CD4-positive, alpha-beta T cell treated with Interleukin-12 subunit alpha and Interleukin-12 subunit beta, for 1 hour (primary cell): ENCODE measurements around the gene KIAA1328.

Experiments used
- DNase-seq: peaks from one replicate; pipeline ENCODE4 v3.0.0-alpha.2; 2020

Gene KIAA1328

DNA sequence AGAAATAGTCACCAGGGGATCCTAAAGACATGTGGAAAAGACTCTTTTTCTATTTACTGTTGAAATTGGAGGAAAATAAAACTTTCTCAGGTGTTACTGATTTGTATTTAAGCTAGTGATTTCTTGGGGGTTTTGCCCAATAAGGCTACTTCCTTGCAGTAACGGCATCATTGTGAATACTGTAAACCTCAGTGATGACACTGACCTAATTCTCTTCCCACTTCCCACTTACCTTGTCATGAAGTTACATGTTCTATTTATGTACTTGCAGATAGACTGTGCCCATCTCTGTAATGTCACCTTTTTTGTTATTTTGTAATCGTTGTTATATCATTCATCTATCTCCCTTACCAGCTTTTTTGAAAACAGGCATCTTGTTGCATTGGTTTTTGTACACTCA lies 134.5 kb downstream of the KIAA1328 start:
- DNase-seq = no peak

DNA sequence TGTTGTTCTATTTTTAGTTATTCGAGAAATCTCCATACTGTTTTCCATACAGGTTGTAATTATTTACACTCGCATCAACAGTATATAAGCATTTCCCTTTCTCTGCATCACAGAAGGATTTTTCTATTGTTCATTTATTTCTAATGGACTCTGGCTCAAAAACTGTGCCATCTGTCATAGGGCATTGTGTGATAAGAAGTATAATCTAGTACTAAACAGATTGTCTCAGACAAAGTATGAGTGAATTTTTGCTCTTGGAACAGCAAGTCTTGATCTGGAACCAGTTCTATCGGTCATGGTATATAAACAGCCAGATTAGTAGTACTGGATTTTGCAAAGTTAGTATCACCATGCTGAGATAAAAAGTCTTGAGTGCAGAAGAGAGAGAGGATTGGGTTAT lies 145.8 kb downstream of the KIAA1328 start:
- DNase-seq = no peak

- DNase-seq = no peak
Measured at GRCh38 chr18:36977121-36977520, 148.2 kb downstream of the KIAA1328 start.

DNA sequence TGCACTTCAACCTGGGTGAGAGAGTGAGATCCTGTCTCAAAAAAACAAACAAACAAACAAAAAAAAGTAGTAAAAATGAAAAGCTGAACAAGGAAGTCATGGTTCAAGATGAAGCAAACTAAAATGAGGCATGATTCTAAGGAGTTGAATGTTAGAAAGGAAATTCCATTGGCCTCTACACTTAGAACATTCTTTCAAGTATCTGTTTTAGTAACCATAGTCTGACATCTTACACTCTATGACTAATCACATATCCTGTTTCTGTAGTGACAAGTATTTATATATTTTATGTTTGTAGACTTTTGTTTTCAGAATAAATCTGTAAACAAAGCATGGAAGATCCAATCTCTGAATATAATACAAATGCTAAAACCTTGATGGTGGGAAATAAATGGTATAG lies 164.1 kb downstream of the KIAA1328 start:
- DNase-seq = no peak

DNA sequence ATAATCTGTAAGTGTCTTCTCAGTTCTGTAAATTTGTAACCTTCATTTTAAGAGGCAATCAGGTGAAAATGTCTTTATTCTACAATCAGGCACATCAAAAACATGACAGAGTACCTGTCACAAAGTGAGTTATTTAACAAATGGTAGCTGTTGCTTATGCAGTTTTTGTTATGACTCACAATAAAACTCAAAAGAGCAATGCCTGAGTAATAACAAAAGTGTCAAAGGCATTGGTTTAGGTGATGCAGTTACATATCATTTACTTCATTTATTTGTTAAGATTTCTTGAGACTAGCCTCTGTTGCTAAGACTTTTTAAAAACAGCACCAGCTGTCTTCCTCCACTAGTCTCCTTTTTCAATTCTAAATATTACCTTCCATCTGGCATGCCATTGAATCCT lies 177.8 kb downstream of the KIAA1328 start:
- no peak for DNase-seq

GRCh38 chr18:37012452-37012851 lies 183.5 kb downstream of the KIAA1328 start:
- no peak for DNase-seq

GRCh38 chr18:37019157-37019827 lies 190.4 kb downstream of the KIAA1328 start:
- no peak for DNase-seq

DNA sequence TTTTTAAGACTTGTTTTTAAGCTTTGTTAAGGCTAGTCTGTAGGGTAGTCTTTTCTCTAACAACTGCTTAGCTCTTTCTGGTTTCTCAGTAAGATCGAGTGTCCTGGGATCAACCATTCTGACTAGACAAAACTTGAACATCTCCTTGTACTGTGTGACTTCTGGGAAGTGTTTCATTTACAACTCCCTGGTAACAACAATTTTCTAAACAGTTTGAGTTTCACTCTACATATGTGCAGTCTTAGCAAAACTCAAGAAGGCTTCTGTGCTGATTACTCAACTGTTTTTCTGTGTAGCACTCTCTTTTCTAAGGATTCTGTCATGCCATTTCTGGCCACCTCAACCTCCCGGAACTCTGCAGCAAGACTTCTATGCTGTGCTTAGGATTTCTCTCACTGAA lies 204.5 kb downstream of the KIAA1328 start:
- DNase-seq = no peak

DNA sequence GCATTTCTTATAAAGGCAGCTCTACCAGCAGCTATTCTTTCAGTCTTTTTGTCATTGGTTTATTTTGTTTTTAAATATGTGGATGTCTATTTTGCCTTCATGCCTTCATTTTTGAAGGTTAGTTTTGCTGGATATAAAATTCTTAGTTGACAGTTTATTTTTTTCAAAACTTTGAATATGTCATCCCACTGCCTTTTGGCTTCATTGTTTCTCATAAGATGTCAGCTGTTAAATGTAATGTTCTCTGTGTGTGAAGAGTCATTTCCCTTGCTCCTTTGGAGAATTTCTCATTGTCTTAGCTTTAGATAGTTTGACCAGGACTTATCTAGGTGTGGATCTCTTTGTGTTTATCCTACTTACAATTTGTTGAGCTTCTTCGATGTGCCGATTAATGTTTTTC lies 213.5 kb downstream of the KIAA1328 start:
- DNase-seq = no peak

DNA sequence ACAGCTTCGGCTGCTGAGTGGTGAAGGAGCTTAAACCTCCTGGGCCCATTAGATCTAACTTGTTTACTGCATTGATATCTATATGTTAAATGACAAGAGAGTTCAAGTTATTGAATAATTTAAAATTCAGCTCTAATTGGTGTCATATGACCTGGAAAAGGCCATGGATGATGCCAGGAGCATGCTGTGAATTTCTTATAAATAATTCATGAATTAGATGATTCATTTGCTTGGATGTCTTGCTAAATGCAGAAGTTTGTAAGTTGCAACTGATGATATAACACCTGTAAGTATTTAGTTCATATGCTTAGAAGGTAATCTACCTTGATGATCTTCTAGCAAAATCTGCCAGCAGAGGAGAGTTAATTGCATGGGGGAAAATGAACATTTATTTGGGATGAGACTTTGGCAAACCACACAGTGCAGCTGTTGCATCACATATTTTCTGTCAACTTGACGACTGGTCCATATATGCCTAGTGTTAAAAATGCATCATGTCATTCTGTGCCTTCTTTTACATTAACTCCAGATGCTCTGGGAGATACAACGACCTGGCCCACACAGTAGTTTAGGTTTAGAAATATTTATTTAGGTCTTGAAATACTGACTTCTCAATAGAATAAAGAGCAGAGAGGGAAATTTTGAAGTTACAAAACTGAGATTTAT lies 226.3 kb downstream of the KIAA1328 start:
- no peak for DNase-seq

- no peak for DNase-seq
Measured at GRCh38 chr18:37064187-37064586, 235.3 kb downstream of the KIAA1328 start.

- DNase-seq = no peak
Measured at GRCh38 chr18:37065254-37065653, 236.3 kb downstream of the KIAA1328 start.

- no peak for DNase-seq
Measured at GRCh38 chr18:37084912-37085311, 256.0 kb downstream of the KIAA1328 start.

- no peak for DNase-seq
Measured at GRCh38 chr18:37085362-37085761, 256.4 kb downstream of the KIAA1328 start.

- DNase-seq = no peak
Measured at GRCh38 chr18:37107748-37108522, 279.0 kb downstream of the KIAA1328 start.

DNA sequence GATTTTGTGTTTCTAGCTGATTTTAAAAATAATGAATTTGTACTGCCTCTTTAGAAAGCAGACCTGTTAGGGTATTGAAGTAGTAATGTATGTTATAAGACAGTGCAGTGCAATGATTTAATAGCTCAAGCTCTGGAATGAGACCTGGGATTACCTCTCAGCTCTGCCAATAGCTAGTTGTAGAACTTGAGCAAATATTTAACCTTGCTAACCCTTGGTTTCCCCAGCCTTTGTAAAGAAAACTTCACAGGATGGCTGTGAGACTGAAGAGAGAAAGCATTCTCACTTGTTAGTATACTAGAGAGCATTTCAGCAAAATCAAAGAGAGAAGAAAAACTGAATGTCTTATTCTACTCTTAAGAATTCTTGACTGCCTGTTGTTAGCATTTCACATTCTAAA lies 293.9 kb downstream of the KIAA1328 start:
- no peak for DNase-seq

DNA sequence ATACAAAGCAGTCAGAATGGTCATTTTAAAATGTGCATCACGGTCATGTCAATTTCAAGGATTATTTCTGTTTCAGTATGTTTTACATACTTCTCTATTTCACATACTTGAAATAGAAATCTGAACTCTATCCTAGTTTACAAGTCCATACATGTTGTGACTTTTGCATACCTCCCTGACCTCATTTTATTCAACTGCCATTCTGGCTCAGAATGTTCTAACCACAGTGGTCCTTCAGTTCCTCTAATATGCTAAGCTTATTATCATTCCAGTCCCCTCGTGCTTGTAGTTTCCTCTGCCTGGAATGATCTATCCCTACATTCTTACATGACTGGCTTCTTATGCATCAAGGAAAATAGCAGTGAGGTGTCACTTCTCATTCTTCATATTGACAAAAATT lies 295.6 kb downstream of the KIAA1328 start:
- no peak for DNase-seq

- no peak for DNase-seq
Measured at GRCh38 chr18:37135177-37135576, 306.2 kb downstream of the KIAA1328 start.

GRCh38 chr18:37138456-37138855 lies 309.5 kb downstream of the KIAA1328 start:
- DNase-seq = no peak

DNA sequence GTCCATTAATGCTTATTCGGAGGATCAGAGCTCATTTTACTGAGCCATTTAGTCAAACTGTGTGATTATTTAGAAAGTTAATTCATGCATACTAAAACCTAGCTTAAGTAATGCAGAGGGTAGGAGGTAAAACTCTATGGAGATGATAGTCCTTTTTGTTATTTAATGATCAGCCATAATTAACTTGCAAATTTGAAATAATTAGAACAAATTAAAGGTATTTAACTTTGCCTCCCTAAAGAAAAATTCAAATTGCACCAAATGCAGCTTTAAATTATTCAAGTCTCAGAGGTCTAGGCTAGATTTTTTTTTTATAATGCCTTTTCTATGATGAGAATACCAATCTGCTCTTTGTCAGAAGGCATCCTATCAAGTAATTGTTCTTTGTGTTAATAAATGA lies 310.9 kb downstream of the KIAA1328 start:
- no peak for DNase-seq

DNA sequence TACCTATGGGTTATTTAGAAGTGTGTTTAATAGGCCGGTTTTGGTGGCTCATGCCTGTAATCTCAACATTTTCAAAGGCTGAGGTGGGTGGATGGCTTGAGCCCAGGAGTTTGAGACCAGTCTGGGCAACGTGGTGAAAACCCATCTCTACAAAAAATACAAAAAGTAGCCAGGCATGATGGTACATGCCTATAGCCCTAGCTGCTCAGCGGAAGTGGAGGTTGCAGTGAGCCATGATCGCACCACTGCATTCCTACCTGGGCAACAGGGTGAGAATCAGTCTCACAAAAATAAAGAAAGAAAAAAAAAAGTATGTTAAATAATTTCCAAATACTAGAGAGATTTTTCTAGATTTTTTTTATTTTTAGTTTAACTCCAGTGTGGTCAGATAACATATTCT lies 316.0 kb downstream of the KIAA1328 start:
- no peak for DNase-seq

DNA sequence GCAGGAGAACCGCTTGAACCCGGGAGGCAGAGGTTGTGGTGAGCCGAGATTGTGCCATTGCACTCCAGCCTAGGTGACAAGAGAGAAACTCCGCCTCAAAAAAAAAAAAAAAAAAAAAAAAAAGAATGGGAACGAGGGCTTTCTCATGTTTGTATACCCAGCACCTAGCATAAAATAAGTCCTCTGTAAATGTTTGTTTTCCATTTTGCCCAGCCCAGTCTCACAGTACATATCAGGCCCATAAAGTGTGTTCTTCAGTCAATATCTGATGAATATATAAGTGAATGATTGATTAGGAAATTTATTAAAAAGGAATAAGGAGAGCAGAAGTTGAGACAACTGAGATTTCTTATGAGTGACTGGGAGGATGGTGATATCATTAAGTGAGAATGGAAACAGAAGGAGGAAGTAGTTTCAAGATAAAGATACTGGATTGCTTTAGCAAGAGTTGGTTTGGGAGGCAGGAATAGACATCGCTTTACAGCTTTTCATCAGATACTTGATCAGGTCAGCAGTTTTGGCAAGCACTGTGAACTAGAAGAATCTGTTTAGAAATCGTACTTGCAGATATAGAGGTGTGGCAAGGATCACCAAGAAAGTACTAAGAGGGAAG lies 327.5 kb downstream of the KIAA1328 start:
- no peak for DNase-seq

- DNase-seq = no peak
Measured at GRCh38 chr18:37160038-37160820, 331.3 kb downstream of the KIAA1328 start.
